OCI-LY3 (cell line): ENCODE measurements around the gene MFSD6L.

Experiments used
- H2AFZ ChIP-seq: fragments of 200-600, 300-600 bp; shearing (Covaris generic); 2 replicates; pipeline ENCODE4 v1.6.0; 2014; ENCODE audit warnings: antibody characterized with exemption, low read depth, low read length
- H3K27ac ChIP-seq: fragments of 200-600, 300-600 bp; sonication (generic); 2 replicates; pipeline ENCODE4 v1.5.1; 2014; ENCODE audit warnings: mild to moderate bottlenecking, low read length, moderate library complexity, mixed read lengths
- H3K27me3 ChIP-seq: fragments of 200-600, 300-600 bp; sonication (generic); 2 replicates; pipeline ENCODE4 v1.6.1; 2014; ENCODE audit warnings: low read depth, low read length, mixed read lengths
- H3K36me3 ChIP-seq: fragments of 200-600, 300-600 bp; sonication (generic); replicated peaks from 2 replicates; pipeline ENCODE3; 2014; ENCODE audit warnings: low read depth, low read length, mixed read lengths
- H3K4me1 ChIP-seq: fragments of 300-600, 200-600 bp; sonication (generic); 2 replicates; pipeline ENCODE4 v1.6.1; 2014; ENCODE audit warnings: low read length, mixed read lengths
- H3K4me2 ChIP-seq: fragments of 200-600, 300-600 bp; sonication (generic); 2 replicates; pipeline ENCODE4 v1.6.1; 2014; ENCODE audit warnings: low read length, mixed read lengths
- H3K4me3 ChIP-seq: fragments of 300-600, 200-600 bp; sonication (generic); 2 replicates; pipeline ENCODE4 v1.5.1; 2014; ENCODE audit warnings: antibody characterized with exemption, mild to moderate bottlenecking, low read length, moderate library complexity
- H3K79me2 ChIP-seq: fragments of 300-600, 200-600 bp; shearing (Covaris generic); 2 replicates; pipeline ENCODE4 v1.6.1; 2014; ENCODE audit warnings: mild to moderate bottlenecking, low read length, mixed read lengths
- H3K9ac ChIP-seq: fragments of 300-600, 200-600 bp; shearing (Covaris generic); 2 replicates; pipeline ENCODE4 v1.6.0; 2014; ENCODE audit warnings: mild to moderate bottlenecking, low read length, moderate library complexity
- H3K9me3 ChIP-seq: fragments of 200-600, 300-600 bp; shearing (Covaris generic); 2 replicates; pipeline ENCODE4 v1.6.1; 2014; ENCODE audit warnings: low read length, mixed read lengths; ENCODE audit not compliant: insufficient read depth
- H4K20me1 ChIP-seq: fragments of 200-600, 300-600 bp; sonication (generic); 2 replicates; pipeline ENCODE4 v1.6.1; 2016; ENCODE audit warnings: low read length, mixed read lengths; ENCODE audit not compliant: insufficient read depth
- EZH2phosphoT487 ChIP-seq: fragments of 200-600 bp; shearing (Covaris generic); IDR thresholded peaks from 2 replicates; pipeline ENCODE4 v1.6.1; 2018; ENCODE audit warnings: antibody characterized with exemption, mixed run types, low read depth
- TF ChIP-seq, protein P1 (sequence below): fragments of 200-600, 300-600 bp; sonication (generic); IDR thresholded peaks from 2 replicates; pipeline ENCODE4 v1.5.1; 2014; ENCODE audit warnings: antibody characterized with exemption, low read length, low read depth

The MFSD6L gene

GRCh38 chr17:8828517-8828875, 29.3 kb upstream of the MFSD6L start:
- Histone ChIP-seq H3K27me3 (no peaks in the 10 kb centered on the region), H3K4me2 (no peak overlapping the region), H3K9ac (no peak overlapping the region), H2AFZ (no peak overlapping the region), H3K9me3 (no peaks in the 10 kb centered on the region), H4K20me1 (no peaks in the 10 kb centered on the region), H3K36me3 (no peaks in the 10 kb centered on the region), H3K4me3 (no peak overlapping the region), H3K79me2 (no peaks in the 10 kb centered on the region), H3K27ac (no peak overlapping the region), H3K4me1 (no peaks in the 10 kb centered on the region)
- TF ChIP-seq EZH2phosphoT487: no peak
- TF ChIP-seq, protein P1, sequence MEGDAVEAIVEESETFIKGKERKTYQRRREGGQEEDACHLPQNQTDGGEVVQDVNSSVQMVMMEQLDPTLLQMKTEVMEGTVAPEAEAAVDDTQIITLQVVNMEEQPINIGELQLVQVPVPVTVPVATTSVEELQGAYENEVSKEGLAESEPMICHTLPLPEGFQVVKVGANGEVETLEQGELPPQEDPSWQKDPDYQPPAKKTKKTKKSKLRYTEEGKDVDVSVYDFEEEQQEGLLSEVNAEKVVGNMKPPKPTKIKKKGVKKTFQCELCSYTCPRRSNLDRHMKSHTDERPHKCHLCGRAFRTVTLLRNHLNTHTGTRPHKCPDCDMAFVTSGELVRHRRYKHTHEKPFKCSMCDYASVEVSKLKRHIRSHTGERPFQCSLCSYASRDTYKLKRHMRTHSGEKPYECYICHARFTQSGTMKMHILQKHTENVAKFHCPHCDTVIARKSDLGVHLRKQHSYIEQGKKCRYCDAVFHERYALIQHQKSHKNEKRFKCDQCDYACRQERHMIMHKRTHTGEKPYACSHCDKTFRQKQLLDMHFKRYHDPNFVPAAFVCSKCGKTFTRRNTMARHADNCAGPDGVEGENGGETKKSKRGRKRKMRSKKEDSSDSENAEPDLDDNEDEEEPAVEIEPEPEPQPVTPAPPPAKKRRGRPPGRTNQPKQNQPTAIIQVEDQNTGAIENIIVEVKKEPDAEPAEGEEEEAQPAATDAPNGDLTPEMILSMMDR: no peak

DNA sequence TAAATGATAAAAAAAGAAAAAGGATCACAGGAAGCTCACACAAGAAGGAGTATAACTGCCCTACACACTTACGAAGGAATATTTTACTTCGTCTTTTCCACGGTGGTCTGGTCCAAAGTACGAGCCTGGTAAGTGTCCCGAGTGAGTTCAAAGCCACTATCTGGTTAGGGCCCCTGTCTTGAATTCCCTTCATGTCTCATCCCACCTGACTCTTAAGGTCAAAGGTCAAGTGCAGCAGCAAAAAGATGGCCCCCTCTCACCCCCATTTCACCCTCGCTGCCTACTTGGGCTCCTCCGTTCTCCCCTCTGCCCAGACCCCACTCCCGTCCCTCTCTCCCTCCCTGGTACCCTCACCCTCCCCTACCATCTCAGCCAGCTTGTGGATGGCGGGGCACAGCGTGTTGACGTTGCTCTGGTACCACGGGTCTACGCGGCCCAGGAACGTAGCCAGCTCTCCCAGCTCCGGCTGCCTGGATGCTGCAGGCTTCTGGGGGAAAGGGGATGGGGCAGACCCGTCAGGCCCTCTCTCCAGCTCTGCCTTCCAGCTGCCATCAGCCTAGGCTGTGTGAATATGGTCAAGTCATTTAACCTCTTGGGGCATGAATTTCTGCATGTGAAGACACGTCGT, 27.8 kb upstream of the MFSD6L start:
- H3K4me2 ChIP-seq: no peak overlapping the region
- H2AFZ ChIP-seq: no peak overlapping the region
- H3K9ac ChIP-seq: no peak overlapping the region
- H3K9me3 ChIP-seq: no peaks in the 10 kb centered on the region
- H4K20me1 ChIP-seq: no peaks in the 10 kb centered on the region
- no peak overlapping the region for H3K27ac ChIP-seq
- H3K27me3 ChIP-seq: no peaks in the 10 kb centered on the region
- TF ChIP-seq, protein P1: no peak
- TF ChIP-seq EZH2phosphoT487: no peak
- H3K4me1 ChIP-seq: no peaks in the 10 kb centered on the region
- H3K4me3 ChIP-seq: no peak overlapping the region
- H3K79me2 ChIP-seq: no peaks in the 10 kb centered on the region
- H3K36me3 ChIP-seq: no peaks in the 10 kb centered on the region

DNA sequence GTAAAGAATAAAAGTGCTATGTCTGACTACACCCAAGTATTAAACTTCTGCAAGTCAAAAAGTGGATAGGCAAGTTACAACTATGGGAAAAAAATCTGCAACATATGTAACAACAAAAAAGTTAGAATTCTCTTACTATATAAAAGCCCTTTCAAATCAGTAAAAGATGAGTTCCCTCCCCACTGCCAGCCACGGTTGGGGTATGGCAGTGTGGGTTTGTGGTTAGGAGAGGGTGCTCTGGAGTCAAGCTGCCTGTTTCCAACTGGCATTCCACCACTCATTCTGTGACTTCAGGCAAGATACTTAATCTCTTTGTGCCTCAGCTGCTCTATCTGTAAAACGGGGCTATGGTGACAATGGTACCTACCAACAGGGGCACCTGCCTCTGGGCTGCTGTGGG, 26.6 kb upstream of the MFSD6L start:
- Histone ChIP-seq H3K9me3 (no peaks in the 10 kb centered on the region), H3K27ac (no peak overlapping the region), H4K20me1 (no peaks in the 10 kb centered on the region), H3K79me2 (no peaks in the 10 kb centered on the region), H3K4me3 (no peak overlapping the region), H3K4me1 (no peaks in the 10 kb centered on the region), H3K4me2 (no peak overlapping the region), H3K27me3 (no peaks in the 10 kb centered on the region; the same call in 1 of the 2 replicates), H3K36me3 (no peaks in the 10 kb centered on the region), H2AFZ (no peak overlapping the region), H3K9ac (no peak overlapping the region)
- TF ChIP-seq, protein P1: no peak
- TF ChIP-seq EZH2phosphoT487: no peak

GRCh38 chr17:8823279-8823678, 24.1 kb upstream of the MFSD6L start:
- H2AFZ ChIP-seq: no peak overlapping the region
- TF ChIP-seq EZH2phosphoT487: no peak
- TF ChIP-seq, protein P1: no peak
- no peaks in the 10 kb centered on the region for H3K9me3 ChIP-seq
- no peak overlapping the region for H3K27ac ChIP-seq
- H3K9ac ChIP-seq: no peak overlapping the region
- H3K4me3 ChIP-seq: no peak overlapping the region
- no peaks in the 10 kb centered on the region; the same call in 1 of the 2 replicates for H3K27me3 ChIP-seq
- H3K4me1 ChIP-seq: no peaks in the 10 kb centered on the region
- no peaks in the 10 kb centered on the region for H4K20me1 ChIP-seq
- H3K79me2 ChIP-seq: no peaks in the 10 kb centered on the region
- H3K36me3 ChIP-seq: no peaks in the 10 kb centered on the region
- H3K4me2 ChIP-seq: no peak overlapping the region
